PC-3 (cell line): ENCODE measurements around the gene HCLS1.

Source experiments
- CTCF ChIP-seq: fragments of 300-600 bp; sonication (generic); conservative IDR thresholded peaks from 2 replicates; pipeline ENCODE4 v1.5.1; 2017; ENCODE audit warnings: antibody characterized with exemption, low read depth, mild to moderate bottlenecking, low read length
- EZH2 ChIP-seq: fragments of 300-600 bp; sonication (generic); IDR thresholded peaks from one replicate; pipeline ENCODE4 v1.6.1; 2017; ENCODE audit warnings: antibody characterized with exemption, mild to moderate bottlenecking, low read length; ENCODE audit not compliant: unreplicated experiment

- no peak for TF ChIP-seq CTCF
- TF ChIP-seq EZH2 = no peak
These were observed 31.5 kb upstream of the HCLS1 start for GRCh38 chr3:121692010-121692699.
